HEK293 (cell line): ENCODE results near the gene PSMC3.

ENCODE experiments used
- ZFP3 ChIP-seq: fragments of 450-650 bp; formaldehyde crosslinking; IDR thresholded peaks from 2 replicates; pipeline ENCODE4 v1.5.1; 2016; ENCODE audit warnings: low read depth, missing biosample characterization, missing genetic modification characterization
- ZNF146 ChIP-seq: fragments of 450-650 bp; formaldehyde crosslinking; IDR thresholded peaks from 2 replicates; pipeline ENCODE4 v1.5.1; 2016; ENCODE audit warnings: missing biosample characterization, missing genetic modification characterization
- ZNF2 ChIP-seq: fragments of 450-650 bp; formaldehyde crosslinking; IDR thresholded peaks from 2 replicates; pipeline ENCODE4 v1.5.1; 2016; ENCODE audit warnings: missing biosample characterization, missing genetic modification characterization
- ZNF624 ChIP-seq: fragments of 450-650 bp; formaldehyde crosslinking; IDR thresholded peaks from 2 replicates; pipeline ENCODE4 v1.5.1; 2017; ENCODE audit warnings: missing biosample characterization, missing genetic modification characterization
- ZNF660 ChIP-seq: fragments of 450-650 bp; IDR thresholded peaks from 2 replicates; pipeline ENCODE4 v1.5.1; 2018; ENCODE audit warnings: missing biosample characterization, mild to moderate bottlenecking, missing genetic modification characterization
- TF ChIP-seq, protein P1 (sequence below): fragments of 450-650 bp; formaldehyde crosslinking; IDR thresholded peaks from 2 replicates; pipeline ENCODE4 v1.5.1; 2016; ENCODE audit warnings: missing biosample characterization, missing genetic modification characterization

DNA sequence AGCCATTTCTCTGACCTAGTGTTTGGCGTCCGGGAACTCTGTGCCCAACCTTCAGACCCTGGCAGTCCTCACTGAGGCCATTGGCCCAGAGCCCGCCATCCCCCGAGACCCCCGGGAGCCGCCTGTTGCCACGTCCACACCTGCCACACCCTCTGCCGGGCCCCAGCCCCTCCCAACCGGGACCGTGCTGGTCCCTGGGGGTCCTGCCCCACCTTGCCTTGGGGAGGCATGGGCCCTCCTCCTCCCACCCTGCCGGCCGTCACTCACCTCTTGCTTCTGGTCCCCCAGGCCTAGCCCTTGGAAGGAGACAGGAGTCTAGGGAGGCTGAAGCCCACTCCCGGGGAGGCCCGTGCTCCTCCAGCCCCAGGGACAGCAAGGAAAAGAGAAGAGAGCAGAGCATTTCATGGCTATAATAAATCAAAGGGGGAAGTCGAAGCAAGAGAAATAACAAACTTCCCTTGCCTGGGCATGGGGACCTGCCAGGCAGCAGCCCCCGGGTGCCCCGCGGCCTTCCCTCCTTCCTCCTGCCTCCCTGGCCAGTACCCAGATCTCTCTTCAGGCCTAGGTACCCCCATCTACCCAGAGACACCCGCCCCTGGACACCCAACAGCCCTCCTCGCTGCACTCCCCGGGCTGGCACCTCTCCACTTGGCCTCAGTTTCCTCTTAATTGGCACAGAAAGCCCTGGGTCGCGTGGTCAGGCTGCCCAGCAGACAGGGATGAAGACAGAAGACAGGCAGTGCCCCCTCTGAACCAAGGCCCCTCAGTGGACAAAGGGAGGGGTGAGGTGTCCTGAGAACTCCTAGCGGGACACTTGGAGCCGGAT is 30.8 kb downstream of the PSMC3 start:
- no peak for TF ChIP-seq ZNF660 (tag by site-specific recombination)
- no peak for TF ChIP-seq ZNF624 (tag by site-specific recombination)
- TF ChIP-seq, protein P1, sequence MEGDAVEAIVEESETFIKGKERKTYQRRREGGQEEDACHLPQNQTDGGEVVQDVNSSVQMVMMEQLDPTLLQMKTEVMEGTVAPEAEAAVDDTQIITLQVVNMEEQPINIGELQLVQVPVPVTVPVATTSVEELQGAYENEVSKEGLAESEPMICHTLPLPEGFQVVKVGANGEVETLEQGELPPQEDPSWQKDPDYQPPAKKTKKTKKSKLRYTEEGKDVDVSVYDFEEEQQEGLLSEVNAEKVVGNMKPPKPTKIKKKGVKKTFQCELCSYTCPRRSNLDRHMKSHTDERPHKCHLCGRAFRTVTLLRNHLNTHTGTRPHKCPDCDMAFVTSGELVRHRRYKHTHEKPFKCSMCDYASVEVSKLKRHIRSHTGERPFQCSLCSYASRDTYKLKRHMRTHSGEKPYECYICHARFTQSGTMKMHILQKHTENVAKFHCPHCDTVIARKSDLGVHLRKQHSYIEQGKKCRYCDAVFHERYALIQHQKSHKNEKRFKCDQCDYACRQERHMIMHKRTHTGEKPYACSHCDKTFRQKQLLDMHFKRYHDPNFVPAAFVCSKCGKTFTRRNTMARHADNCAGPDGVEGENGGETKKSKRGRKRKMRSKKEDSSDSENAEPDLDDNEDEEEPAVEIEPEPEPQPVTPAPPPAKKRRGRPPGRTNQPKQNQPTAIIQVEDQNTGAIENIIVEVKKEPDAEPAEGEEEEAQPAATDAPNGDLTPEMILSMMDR = no peak
- TF ChIP-seq ZNF2 (tag by site-specific recombination) = no peak
- TF ChIP-seq ZFP3 (tag by site-specific recombination) = no peak
- no peak for TF ChIP-seq ZNF146
